SK-N-SH (cell line): Measurements from ENCODE around the gene TRPV6. TPM values are rescaled to one million over a fixed set of nuclear protein-coding genes. Genes with fewer than 3 reads are reported as not detected.

ENCODE experiments used
- CTCF ChIA-PET: fragments of 300-600, 350-600 bp; formaldehyde crosslinking; extraction: SDS; loops from one replicate; lab custom pipeline; 2021; lab: Yijun Ruan, JAX
- POLR2A ChIA-PET: fragments of 350-600 bp; sonication (Branson Sonifier 250); formaldehyde crosslinking; extraction: SDS; loops from one replicate; lab custom pipeline; 2020; ENCODE audit warnings: antibody characterized with exemption, inconsistent platforms; lab: Yijun Ruan, JAX
- DNase-seq: peaks from one replicate; pipeline ENCODE4 v3.0.0; 2012
- H2AFZ ChIP-seq: fragments of 200-600 bp; sonication (generic); 2 replicates; pipeline ENCODE4 v1.8.1; 2016; ENCODE audit warnings: antibody characterized with exemption, mild to moderate bottlenecking, low read depth
- H3F3A ChIP-seq: fragments of 200-600 bp; sonication (generic); replicated peaks from 2 replicates; pipeline ENCODE3; 2016; ENCODE audit warnings: antibody characterized with exemption, mild to moderate bottlenecking; ENCODE audit not compliant: insufficient read depth
- H3K27ac ChIP-seq, 2 experiments: fragments of 200-500 bp in 1 of 2; fragments of 200-600 bp in 1 of 2; sonication (Bioruptor generic) in 1 of 2; sonication (generic), shearing (Covaris generic) in 1 of 2; 2 replicates each; pipeline versions ENCODE4 v1.5.1 to v1.6.1; 2014 to 2016; ENCODE audit warnings: low read depth in 2 of 2, inconsistent platforms in 1 of 2, low read length in 1 of 2, mild to moderate bottlenecking in 1 of 2, mixed read lengths in 1 of 2
- H3K27me3 ChIP-seq: fragments of 200-600 bp; sonication (generic), shearing (Covaris generic); 2 replicates; pipeline ENCODE4 v1.6.1; 2016; ENCODE audit warnings: mixed run types; ENCODE audit not compliant: insufficient read depth
- H3K36me3 ChIP-seq, 2 experiments: fragments of 200-500 bp in 1 of 2; fragments of 200-600 bp in 1 of 2; sonication (Bioruptor generic) in 1 of 2; sonication (generic) in 1 of 2; replicated peaks in 1 of 2; 2 replicates each; pipeline versions ENCODE3 to v1.5.1; 2014 to 2016; ENCODE audit warnings: low read length in 1 of 2, mild to moderate bottlenecking in 1 of 2; ENCODE audit not compliant: insufficient read depth in 2 of 2, control insufficient read depth in 1 of 2
- H3K4me1 ChIP-seq, 2 experiments: fragments of 200-500 bp in 1 of 2; fragments of 200-600 bp in 1 of 2; sonication (Bioruptor generic) in 1 of 2; sonication (generic), shearing (Covaris generic) in 1 of 2; 2 replicates each; pipeline versions ENCODE4 v1.5.1 to v1.6.1; 2014 to 2016; ENCODE audit warnings: low read depth in 1 of 2, low read length in 1 of 2, mixed run types in 1 of 2; ENCODE audit not compliant: insufficient read depth in 2 of 2, control insufficient read depth in 1 of 2
- H3K4me2 ChIP-seq: fragments of 200-600 bp; sonication (generic), shearing (Covaris generic); 2 replicates; pipeline ENCODE4 v1.6.1; 2017; ENCODE audit warnings: mixed run types
- H3K4me3 ChIP-seq, 2 experiments: fragments of 200-500 bp in 1 of 2; fragments of 200-600 bp in 1 of 2; sonication (Bioruptor generic) in 1 of 2; sonication (generic), shearing (Covaris generic) in 1 of 2; 2 replicates each; pipeline versions ENCODE4 v1.5.1 to v1.8.1; 2014 to 2016; ENCODE audit warnings: low read depth in 2 of 2, inconsistent platforms in 1 of 2, low read length in 1 of 2, mild to moderate bottlenecking in 1 of 2, mixed read lengths in 1 of 2, moderate library complexity in 1 of 2
- H3K79me2 ChIP-seq: fragments of 200-600 bp; sonication (generic); 2 replicates; pipeline ENCODE4 v1.8.1; 2017; ENCODE audit warnings: mild to moderate bottlenecking; ENCODE audit not compliant: insufficient read depth
- H3K9ac ChIP-seq: fragments of 200-600 bp; sonication (generic); 2 replicates; pipeline ENCODE4 v1.6.1; 2017; ENCODE audit warnings: mixed run types
- H3K9me2 ChIP-seq: fragments of 200-600 bp; sonication (generic); 2 replicates; pipeline ENCODE4 v1.6.1; 2017; ENCODE audit warnings: mixed run types
- H3K9me3 ChIP-seq: fragments of 200-600 bp; sonication (generic); 2 replicates; pipeline ENCODE4 v1.6.1; 2017; ENCODE audit warnings: mixed run types, mild to moderate bottlenecking, moderate library complexity
- H4K20me1 ChIP-seq: fragments of 200-600 bp; sonication (generic); 2 replicates; pipeline ENCODE4 v1.6.1; 2017; ENCODE audit warnings: mild to moderate bottlenecking, mixed run types; ENCODE audit not compliant: insufficient read depth
- CHD2 ChIP-seq: fragments of 150-350 bp; IDR thresholded peaks from 2 replicates; pipeline ENCODE4 v1.6.1; 2018; ENCODE audit warnings: low read length; ENCODE audit not compliant: partially characterized antibody
- ELF1 ChIP-seq: IDR thresholded peaks from 2 replicates; pipeline ENCODE4 v1.4.0; 2012
- EZH2phosphoT487 ChIP-seq: fragments of 200-600 bp; sonication (generic); IDR thresholded peaks from 2 replicates; pipeline ENCODE4 v1.6.1; 2017; ENCODE audit warnings: low read depth, mixed run types, mild to moderate bottlenecking, antibody characterized with exemption, moderate library complexity, borderline replicate concordance
- FOSL2 ChIP-seq: IDR thresholded peaks from 2 replicates; pipeline ENCODE4 v1.4.0; 2012; ENCODE audit warnings: low read depth, mild to moderate bottlenecking, moderate library complexity, borderline replicate concordance
- FOXJ3 ChIP-seq: sonication (generic); formaldehyde crosslinking; IDR thresholded peaks from 2 replicates; pipeline ENCODE4 v1.5.1; 2020; ENCODE audit warnings: mild to moderate bottlenecking, missing genetic modification reagents
- IRF3 ChIP-seq: fragments of 150-350 bp; IDR thresholded peaks from 2 replicates; pipeline ENCODE4 v1.6.1; 2016; ENCODE audit warnings: mild to moderate bottlenecking, low read depth, low read length
- NRF1 ChIP-seq: IDR thresholded peaks from 2 replicates; pipeline ENCODE4 v1.6.1; 2012; ENCODE audit warnings: low read depth, mild to moderate bottlenecking, low read length
- PBX3 ChIP-seq: IDR thresholded peaks from 2 replicates; pipeline ENCODE4; 2012
- POLR2AphosphoS5 ChIP-seq: IDR thresholded peaks from 2 replicates; pipeline ENCODE4 v1.6.1; 2012; ENCODE audit warnings: low read depth, low read length
- RFX5 ChIP-seq: IDR thresholded peaks from 2 replicates; pipeline ENCODE4 v1.6.1; 2012; ENCODE audit warnings: mild to moderate bottlenecking, improper control_type of control experiment, low read length
- SIN3A ChIP-seq: IDR thresholded peaks from 2 replicates; pipeline ENCODE4 v1.6.1; 2012; ENCODE audit warnings: low read depth, mild to moderate bottlenecking, low read length, moderate library complexity, borderline replicate concordance
- TAF1 ChIP-seq: IDR thresholded peaks from 2 replicates; pipeline ENCODE4 v1.6.1; 2012; ENCODE audit warnings: low read depth, mild to moderate bottlenecking, low read length, moderate library complexity, borderline replicate concordance
- TEAD4 ChIP-seq: IDR thresholded peaks from 2 replicates; pipeline ENCODE4 v1.4.0; 2012; ENCODE audit warnings: mild to moderate bottlenecking, borderline replicate concordance; ENCODE audit not compliant: insufficient read depth
- USF1 ChIP-seq: IDR thresholded peaks from 2 replicates; pipeline ENCODE4 v1.4.0; 2012; ENCODE audit warnings: low read depth, borderline replicate concordance
- ZBTB33 ChIP-seq: IDR thresholded peaks from 2 replicates; pipeline ENCODE4 v1.4.0; 2012; ENCODE audit warnings: low read depth, borderline replicate concordance
- WGBS: methylation state at CpG from one replicate; pipeline ENCODE4 v1.1.6; 2017; ENCODE audit warnings: low lambda C conversion rate; 5-methylcytosine and 5-hydroxymethylcytosine counted together
- polyA plus RNA-seq, 3 experiments: library from polyadenylated mRNA; depleted of rRNA; stranded (reverse); fragments of >200 nt; gene quantifications; 2 replicates each; pipeline ENCODE4 v1.2.3, GENCODE V29; 2012
- TF ChIP-seq, protein P1 (sequence below): fragments of 150-350 bp; IDR thresholded peaks from 2 replicates; pipeline ENCODE4 v1.6.1; 2017; ENCODE audit warnings: antibody characterized with exemption, low read length, low read depth, borderline replicate concordance
- TF ChIP-seq, protein P2 (sequence below): fragments of 200-600 bp; sonication (generic); IDR thresholded peaks from 2 replicates; pipeline ENCODE4 v1.6.1; 2017; ENCODE audit warnings: antibody characterized with exemption, mild to moderate bottlenecking, moderate library complexity

The TRPV6 gene
- polyA plus RNA-seq, 1 of the 3 experiments (the other 2 are of a cell fraction), result not detected

DNA sequence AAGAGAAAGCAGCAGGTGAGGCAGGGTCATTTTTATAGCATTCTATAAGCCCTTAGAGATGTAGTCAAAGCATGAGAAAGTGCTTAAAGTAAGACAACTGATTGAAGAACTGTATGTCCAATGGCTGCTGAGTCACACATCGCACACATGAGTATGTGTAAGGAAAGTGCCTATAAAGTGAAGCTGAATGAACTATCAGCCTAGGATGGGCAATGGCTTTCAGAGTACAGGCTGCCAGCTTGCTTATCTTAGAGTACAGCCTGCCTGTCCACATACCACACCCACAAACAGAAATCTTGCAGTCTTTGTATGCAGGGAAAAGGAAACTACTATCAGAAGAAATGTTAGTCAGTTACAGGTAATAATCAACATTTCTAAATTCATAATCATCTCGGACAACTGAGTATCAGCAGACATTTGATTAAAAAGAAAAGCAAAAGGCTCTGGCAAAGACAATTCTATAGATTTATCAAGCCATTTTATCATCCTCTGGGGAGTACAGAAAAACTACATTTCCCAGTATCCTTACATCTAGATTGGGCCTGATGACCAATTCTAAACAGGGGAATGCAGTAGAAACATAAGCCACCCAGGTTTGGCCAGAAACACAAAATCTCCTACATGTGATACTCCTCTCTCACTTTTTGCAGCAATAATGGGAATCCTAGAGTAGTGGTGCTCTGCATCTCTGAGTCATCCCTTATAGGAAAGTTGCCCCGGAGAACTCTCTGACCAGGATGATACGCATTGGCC, 46.9 kb downstream of the TRPV6 start:
- Histone ChIP-seq H3K9me3 (no peaks in the 10 kb centered on the region), H3K79me2 (no peaks in the 10 kb centered on the region), H3K4me1 (no peaks in the 10 kb centered on the region), H4K20me1 (no peaks in the 10 kb centered on the region), H3K36me3 (no peaks in the 10 kb centered on the region)
- TF ChIP-seq, protein P1, sequence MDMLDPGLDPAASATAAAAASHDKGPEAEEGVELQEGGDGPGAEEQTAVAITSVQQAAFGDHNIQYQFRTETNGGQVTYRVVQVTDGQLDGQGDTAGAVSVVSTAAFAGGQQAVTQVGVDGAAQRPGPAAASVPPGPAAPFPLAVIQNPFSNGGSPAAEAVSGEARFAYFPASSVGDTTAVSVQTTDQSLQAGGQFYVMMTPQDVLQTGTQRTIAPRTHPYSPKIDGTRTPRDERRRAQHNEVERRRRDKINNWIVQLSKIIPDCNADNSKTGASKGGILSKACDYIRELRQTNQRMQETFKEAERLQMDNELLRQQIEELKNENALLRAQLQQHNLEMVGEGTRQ, result no peak
- no peak for TF ChIP-seq FOSL2
- TF ChIP-seq IRF3, result no peak
- TF ChIP-seq TAF1, result no peak
- no peak for TF ChIP-seq ZBTB33
- TF ChIP-seq ELF1, result no peak
- no peak for TF ChIP-seq SIN3A
- TF ChIP-seq FOXJ3 (CRISPR knock-in tag), result no peak
- TF ChIP-seq, all 33 proteins: peak for 0
- no peaks in the 10 kb centered on the region for H3K9me2 ChIP-seq
- no peak overlapping the region for H3K4me3 ChIP-seq
- WGBS, result 57% methylated on average over 4 of the region's 4 CpGs
- H2AFZ ChIP-seq, result no peak overlapping the region
- H3K4me2 ChIP-seq, result no peak overlapping the region
- CTCF ChIA-PET, result interaction anchor here (0.7 to 1.2 kb wide), 2 partner anchors 27 to 304 kb away, joined by 3 read pairs; no protein-coding TSS in a partner anchor
- POLR2A ChIA-PET, result no interaction called here
- no peak for DNase-seq
- no peaks in the 10 kb centered on the region for H3F3A ChIP-seq
- no peak overlapping the region for H3K9ac ChIP-seq
- no peaks in the 10 kb centered on the region for H3K27me3 ChIP-seq
- H3K27ac ChIP-seq, result no peak overlapping the region

DNA sequence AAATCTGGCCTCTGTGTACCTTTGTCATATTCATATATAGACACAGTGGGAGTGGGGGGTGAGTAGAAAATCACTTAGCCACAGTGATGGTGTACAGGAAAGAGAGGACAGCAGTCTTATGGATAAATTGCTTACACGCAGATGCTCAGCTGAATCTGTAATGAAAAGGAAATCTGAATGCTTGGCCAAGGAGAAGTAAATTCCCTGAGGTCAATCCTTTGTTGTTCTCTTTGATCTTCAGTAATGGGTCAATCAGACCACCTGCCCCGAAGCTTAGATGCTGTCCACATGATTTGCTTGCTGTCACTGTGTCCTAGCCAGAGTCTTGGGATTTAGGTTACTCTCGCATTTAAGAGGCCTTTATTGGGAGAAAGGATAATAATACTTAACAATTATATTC, 49.1 kb downstream of the TRPV6 start:
- Histone ChIP-seq H4K20me1 (no peaks in the 10 kb centered on the region), H3K4me1 (no peaks in the 10 kb centered on the region), H3K9ac (no peak overlapping the region), H3F3A (no peaks in the 10 kb centered on the region), H3K27me3 (no peaks in the 10 kb centered on the region; the same call in 1 of the 2 replicates), H3K4me3 (no peak overlapping the region), H3K36me3 (no peaks in the 10 kb centered on the region), H3K9me3 (no peaks in the 10 kb centered on the region), H2AFZ (no peak overlapping the region), H3K79me2 (no peaks in the 10 kb centered on the region), H3K27ac (no peak overlapping the region), H3K9me2 (no peaks in the 10 kb centered on the region), H3K4me2 (no peak overlapping the region)
- no peak for DNase-seq
- ChIA-PET CTCF (interaction anchor here (0.8 to 2.1 kb wide), 7 partner anchors 15 to 379 kb away, joined by 3 to 11 read pairs (median 4); no protein-coding TSS in a partner anchor), POLR2A (no interaction called here)
- 50% methylated on average over 3 of the region's 3 CpGs for WGBS
- TF ChIP-seq PBX3 (no peak), RFX5 (no peak), NRF1 (no peak), USF1 (no peak), POLR2AphosphoS5 (no peak), EZH2phosphoT487 (no peak), TEAD4 (no peak), CHD2 (no peak)
- TF ChIP-seq, protein P1, result no peak
- TF ChIP-seq, protein P2, sequence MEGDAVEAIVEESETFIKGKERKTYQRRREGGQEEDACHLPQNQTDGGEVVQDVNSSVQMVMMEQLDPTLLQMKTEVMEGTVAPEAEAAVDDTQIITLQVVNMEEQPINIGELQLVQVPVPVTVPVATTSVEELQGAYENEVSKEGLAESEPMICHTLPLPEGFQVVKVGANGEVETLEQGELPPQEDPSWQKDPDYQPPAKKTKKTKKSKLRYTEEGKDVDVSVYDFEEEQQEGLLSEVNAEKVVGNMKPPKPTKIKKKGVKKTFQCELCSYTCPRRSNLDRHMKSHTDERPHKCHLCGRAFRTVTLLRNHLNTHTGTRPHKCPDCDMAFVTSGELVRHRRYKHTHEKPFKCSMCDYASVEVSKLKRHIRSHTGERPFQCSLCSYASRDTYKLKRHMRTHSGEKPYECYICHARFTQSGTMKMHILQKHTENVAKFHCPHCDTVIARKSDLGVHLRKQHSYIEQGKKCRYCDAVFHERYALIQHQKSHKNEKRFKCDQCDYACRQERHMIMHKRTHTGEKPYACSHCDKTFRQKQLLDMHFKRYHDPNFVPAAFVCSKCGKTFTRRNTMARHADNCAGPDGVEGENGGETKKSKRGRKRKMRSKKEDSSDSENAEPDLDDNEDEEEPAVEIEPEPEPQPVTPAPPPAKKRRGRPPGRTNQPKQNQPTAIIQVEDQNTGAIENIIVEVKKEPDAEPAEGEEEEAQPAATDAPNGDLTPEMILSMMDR, result no peak
